ENCODE measurements around the gene SLC12A8.

DNA sequence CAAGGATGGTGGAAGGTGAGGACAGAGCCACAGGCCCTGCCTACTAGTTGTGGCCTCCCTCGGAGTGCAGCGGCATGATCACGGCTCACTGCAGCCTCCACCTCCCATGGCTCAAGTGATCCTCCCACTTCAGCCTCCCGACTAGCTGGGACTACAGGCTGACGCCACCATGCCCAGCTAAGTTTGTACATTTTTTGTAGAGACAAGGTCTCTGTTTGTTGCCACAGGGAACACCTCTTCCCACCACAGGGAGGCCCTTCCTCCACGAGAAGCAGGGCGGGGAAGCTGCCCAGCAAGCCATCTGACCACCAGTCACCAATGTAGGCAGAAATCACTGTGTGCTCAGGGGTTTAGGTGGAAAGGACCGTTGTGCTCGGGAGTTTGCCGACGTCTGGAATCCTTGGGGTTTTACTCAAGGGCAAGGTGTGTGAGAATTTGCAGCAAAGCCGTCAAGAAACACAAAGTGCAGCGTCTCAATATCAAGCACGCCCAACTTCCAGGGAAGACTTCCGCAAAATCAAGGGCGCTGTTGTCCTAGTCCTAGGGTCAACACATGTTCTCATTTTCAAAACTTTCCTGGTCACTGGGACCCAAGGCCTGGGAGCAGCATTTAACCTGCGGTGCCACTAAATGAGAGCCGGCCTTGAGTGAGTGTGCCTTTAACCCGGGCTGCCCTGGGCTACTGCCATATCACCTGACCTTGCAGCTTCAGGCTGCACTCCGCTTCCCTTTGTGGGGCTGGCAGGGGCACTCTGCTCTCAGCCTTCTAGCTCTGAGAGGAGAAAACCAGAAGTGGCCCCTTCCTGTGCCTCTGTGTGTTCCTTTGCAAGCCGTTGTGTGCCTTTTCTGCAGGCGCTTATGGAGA is 65.7 kb downstream of the SLC12A8 start:
- TF ChIP-seq TAF1 (CRISPR knock-in tag; IDR thresholded peaks at IDR 0.05) (no peak), MED13 (CRISPR knock-in tag; IDR thresholded peaks at IDR 0.05) (no peak), GABPB1 (CRISPR knock-in tag; IDR thresholded peaks at IDR 0.05) (no peak), JUN (CRISPR knock-in tag; IDR thresholded peaks at IDR 0.05) (no peak), CTCF (CRISPR knock-in tag; IDR thresholded peaks at IDR 0.05) (no peak), NR2F2 (IDR thresholded peaks at IDR 0.05; ENCODE audit: borderline replicate concordance, low read depth) (no peak), ZBTB7B (CRISPR knock-in tag; IDR thresholded peaks at IDR 0.05) (no peak), JDP2 (CRISPR knock-in tag; IDR thresholded peaks at IDR 0.05; ENCODE audit: borderline replicate concordance) (no peak)
- TF ChIP-seq, protein P1, sequence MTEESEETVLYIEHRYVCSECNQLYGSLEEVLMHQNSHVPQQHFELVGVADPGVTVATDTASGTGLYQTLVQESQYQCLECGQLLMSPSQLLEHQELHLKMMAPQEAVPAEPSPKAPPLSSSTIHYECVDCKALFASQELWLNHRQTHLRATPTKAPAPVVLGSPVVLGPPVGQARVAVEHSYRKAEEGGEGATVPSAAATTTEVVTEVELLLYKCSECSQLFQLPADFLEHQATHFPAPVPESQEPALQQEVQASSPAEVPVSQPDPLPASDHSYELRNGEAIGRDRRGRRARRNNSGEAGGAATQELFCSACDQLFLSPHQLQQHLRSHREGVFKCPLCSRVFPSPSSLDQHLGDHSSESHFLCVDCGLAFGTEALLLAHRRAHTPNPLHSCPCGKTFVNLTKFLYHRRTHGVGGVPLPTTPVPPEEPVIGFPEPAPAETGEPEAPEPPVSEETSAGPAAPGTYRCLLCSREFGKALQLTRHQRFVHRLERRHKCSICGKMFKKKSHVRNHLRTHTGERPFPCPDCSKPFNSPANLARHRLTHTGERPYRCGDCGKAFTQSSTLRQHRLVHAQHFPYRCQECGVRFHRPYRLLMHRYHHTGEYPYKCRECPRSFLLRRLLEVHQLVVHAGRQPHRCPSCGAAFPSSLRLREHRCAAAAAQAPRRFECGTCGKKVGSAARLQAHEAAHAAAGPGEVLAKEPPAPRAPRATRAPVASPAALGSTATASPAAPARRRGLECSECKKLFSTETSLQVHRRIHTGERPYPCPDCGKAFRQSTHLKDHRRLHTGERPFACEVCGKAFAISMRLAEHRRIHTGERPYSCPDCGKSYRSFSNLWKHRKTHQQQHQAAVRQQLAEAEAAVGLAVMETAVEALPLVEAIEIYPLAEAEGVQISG (CRISPR knock-in tag; IDR thresholded peaks at IDR 0.05): no peak
- TF ChIP-seq, protein P2, sequence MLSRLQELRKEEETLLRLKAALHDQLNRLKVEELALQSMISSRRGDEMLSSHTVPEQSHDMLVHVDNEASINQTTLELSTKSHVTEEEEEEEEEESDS (CRISPR knock-in tag; IDR thresholded peaks at IDR 0.05; ENCODE audit: borderline replicate concordance): no peak
- TF ChIP-seq, protein P3, sequence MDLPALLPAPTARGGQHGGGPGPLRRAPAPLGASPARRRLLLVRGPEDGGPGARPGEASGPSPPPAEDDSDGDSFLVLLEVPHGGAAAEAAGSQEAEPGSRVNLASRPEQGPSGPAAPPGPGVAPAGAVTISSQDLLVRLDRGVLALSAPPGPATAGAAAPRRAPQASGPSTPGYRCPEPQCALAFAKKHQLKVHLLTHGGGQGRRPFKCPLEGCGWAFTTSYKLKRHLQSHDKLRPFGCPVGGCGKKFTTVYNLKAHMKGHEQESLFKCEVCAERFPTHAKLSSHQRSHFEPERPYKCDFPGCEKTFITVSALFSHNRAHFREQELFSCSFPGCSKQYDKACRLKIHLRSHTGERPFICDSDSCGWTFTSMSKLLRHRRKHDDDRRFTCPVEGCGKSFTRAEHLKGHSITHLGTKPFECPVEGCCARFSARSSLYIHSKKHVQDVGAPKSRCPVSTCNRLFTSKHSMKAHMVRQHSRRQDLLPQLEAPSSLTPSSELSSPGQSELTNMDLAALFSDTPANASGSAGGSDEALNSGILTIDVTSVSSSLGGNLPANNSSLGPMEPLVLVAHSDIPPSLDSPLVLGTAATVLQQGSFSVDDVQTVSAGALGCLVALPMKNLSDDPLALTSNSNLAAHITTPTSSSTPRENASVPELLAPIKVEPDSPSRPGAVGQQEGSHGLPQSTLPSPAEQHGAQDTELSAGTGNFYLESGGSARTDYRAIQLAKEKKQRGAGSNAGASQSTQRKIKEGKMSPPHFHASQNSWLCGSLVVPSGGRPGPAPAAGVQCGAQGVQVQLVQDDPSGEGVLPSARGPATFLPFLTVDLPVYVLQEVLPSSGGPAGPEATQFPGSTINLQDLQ (CRISPR knock-in tag; IDR thresholded peaks at IDR 0.05): no peak

All from HepG2 (cell line).